ENCODE data around the gene RAB8B.

Gene RAB8B

DNA sequence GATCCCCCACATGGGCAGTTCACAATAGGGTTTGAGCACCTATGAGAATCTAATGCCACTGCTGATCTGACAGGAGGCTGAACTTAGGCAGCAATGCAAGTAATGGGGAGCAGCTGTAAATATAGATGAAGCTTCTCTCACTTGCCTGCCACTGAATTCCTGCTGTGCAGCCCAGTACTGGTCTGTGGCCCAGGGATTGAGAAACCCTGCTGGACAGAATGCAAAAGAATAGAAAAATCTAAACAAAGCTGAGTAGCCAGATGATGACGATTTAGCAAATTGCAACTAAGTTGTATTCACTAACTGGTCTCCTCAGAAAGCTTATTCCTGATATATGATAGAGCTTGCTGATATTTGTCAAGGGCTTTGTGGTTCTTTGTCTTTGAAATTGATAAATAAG, 53.7 kb downstream of the RAB8B start:
- H3K9me2 ChIP-seq (replicated peaks; ENCODE audit: insufficient read depth, low read length) = no peaks in the 10 kb centered on the region
- H3K4me1 ChIP-seq (ENCODE audit: low read length) = peaks cover 3% of the 10 kb centered on the region
- no peak overlapping the region for H3K27ac ChIP-seq (ENCODE audit: low read length)
- no peak overlapping the region for H3K4me2 ChIP-seq (ENCODE audit: low read depth, low read length)
- no peak overlapping the region for H2AFZ ChIP-seq (ENCODE audit: low read length)
- no peaks in the 10 kb centered on the region for H3F3A ChIP-seq (ENCODE audit: insufficient read depth, low read length)
- H3K36me3 ChIP-seq (replicated peaks; ENCODE audit: insufficient read depth, low read length) = no peaks in the 10 kb centered on the region
- H3K9me3 ChIP-seq (replicated peaks; ENCODE audit: insufficient read depth, low read length) = no peaks in the 10 kb centered on the region
- no peaks in the 10 kb centered on the region for H4K20me1 ChIP-seq (ENCODE audit: insufficient read depth, low read length)
- DNase-seq = no peak
- no peaks in the 10 kb centered on the region for H3K27me3 ChIP-seq (replicated peaks; ENCODE audit: insufficient read depth, low read length)
- TF ChIP-seq EZH2 (optimal IDR thresholded peaks at IDR 0.05; ENCODE audit: low read depth, low read length) (no peak), EZH2phosphoT487 (IDR thresholded peaks at IDR 0.05; ENCODE audit: low read length) (no peak)
- TF ChIP-seq, protein P1, sequence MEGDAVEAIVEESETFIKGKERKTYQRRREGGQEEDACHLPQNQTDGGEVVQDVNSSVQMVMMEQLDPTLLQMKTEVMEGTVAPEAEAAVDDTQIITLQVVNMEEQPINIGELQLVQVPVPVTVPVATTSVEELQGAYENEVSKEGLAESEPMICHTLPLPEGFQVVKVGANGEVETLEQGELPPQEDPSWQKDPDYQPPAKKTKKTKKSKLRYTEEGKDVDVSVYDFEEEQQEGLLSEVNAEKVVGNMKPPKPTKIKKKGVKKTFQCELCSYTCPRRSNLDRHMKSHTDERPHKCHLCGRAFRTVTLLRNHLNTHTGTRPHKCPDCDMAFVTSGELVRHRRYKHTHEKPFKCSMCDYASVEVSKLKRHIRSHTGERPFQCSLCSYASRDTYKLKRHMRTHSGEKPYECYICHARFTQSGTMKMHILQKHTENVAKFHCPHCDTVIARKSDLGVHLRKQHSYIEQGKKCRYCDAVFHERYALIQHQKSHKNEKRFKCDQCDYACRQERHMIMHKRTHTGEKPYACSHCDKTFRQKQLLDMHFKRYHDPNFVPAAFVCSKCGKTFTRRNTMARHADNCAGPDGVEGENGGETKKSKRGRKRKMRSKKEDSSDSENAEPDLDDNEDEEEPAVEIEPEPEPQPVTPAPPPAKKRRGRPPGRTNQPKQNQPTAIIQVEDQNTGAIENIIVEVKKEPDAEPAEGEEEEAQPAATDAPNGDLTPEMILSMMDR (IDR thresholded peaks at IDR 0.05; ENCODE audit: low read length) = no peak
- no peak overlapping the region for H3K9ac ChIP-seq (ENCODE audit: low read length)
- no peak overlapping the region for H3K4me3 ChIP-seq (ENCODE audit: low read length)
- peaks cover 11% of the 10 kb centered on the region; the same call in 1 of the 2 replicates for H3K79me2 ChIP-seq (ENCODE audit: low read length)

- no peak overlapping the region for H3K4me2 ChIP-seq (ENCODE audit: low read depth, low read length)
Measured at GRCh38 chr15:63243776-63244175, 54.4 kb downstream of the RAB8B start.

GRCh38 chr15:63244399-63244798, 55.0 kb downstream of the RAB8B start:
- Histone ChIP-seq H3K9me2 (replicated peaks; ENCODE audit: insufficient read depth, low read length) (no peaks in the 10 kb centered on the region), H2AFZ (ENCODE audit: low read length) (no peak overlapping the region), H3K79me2 (ENCODE audit: low read length) (peaks cover 8% of the 10 kb centered on the region; the same call in 1 of the 2 replicates), H3K27ac (ENCODE audit: low read length) (no peak overlapping the region), H3K9ac (ENCODE audit: low read length) (no peak overlapping the region), H4K20me1 (ENCODE audit: insufficient read depth, low read length) (no peaks in the 10 kb centered on the region), H3F3A (ENCODE audit: insufficient read depth, low read length) (no peaks in the 10 kb centered on the region), H3K4me2 (ENCODE audit: low read depth, low read length) (no peak overlapping the region), H3K9me3 (replicated peaks; ENCODE audit: insufficient read depth, low read length) (no peaks in the 10 kb centered on the region), H3K36me3 (replicated peaks; ENCODE audit: insufficient read depth, low read length) (no peaks in the 10 kb centered on the region), H3K27me3 (replicated peaks; ENCODE audit: insufficient read depth, low read length) (no peaks in the 10 kb centered on the region), H3K4me3 (ENCODE audit: low read length) (no peak overlapping the region), H3K4me1 (ENCODE audit: low read length) (no peaks in the 10 kb centered on the region)
- DNase-seq = no peak
- TF ChIP-seq, protein P1 (IDR thresholded peaks at IDR 0.05; ENCODE audit: low read length) = no peak
- no peak for TF ChIP-seq EZH2phosphoT487 (IDR thresholded peaks at IDR 0.05; ENCODE audit: low read length)
- no peak for TF ChIP-seq EZH2 (optimal IDR thresholded peaks at IDR 0.05; ENCODE audit: low read depth, low read length)

More at GRCh38 chr15:63243776-63244175, 54.4 kb downstream of the RAB8B start:
- H3K9ac ChIP-seq (ENCODE audit: low read length) = no peak overlapping the region
- H3K9me3 ChIP-seq (replicated peaks; ENCODE audit: insufficient read depth, low read length) = no peaks in the 10 kb centered on the region
- no peaks in the 10 kb centered on the region for H4K20me1 ChIP-seq (ENCODE audit: insufficient read depth, low read length)
- H2AFZ ChIP-seq (ENCODE audit: low read length) = no peak overlapping the region
- H3K9me2 ChIP-seq (replicated peaks; ENCODE audit: insufficient read depth, low read length) = no peaks in the 10 kb centered on the region
- no peak for DNase-seq
- no peak overlapping the region for H3K27ac ChIP-seq (ENCODE audit: low read length)
- no peak overlapping the region for H3K4me3 ChIP-seq (ENCODE audit: low read length)
- no peaks in the 10 kb centered on the region for H3K27me3 ChIP-seq (replicated peaks; ENCODE audit: insufficient read depth, low read length)
- H3K4me1 ChIP-seq (ENCODE audit: low read length) = peaks cover under 1% of the 10 kb centered on the region
- TF ChIP-seq, protein P1 (IDR thresholded peaks at IDR 0.05; ENCODE audit: low read length) = no peak
- TF ChIP-seq EZH2phosphoT487 (IDR thresholded peaks at IDR 0.05; ENCODE audit: low read length) (no peak), EZH2 (optimal IDR thresholded peaks at IDR 0.05; ENCODE audit: low read depth, low read length) (no peak)
- H3K79me2 ChIP-seq (ENCODE audit: low read length) = peaks cover 8% of the 10 kb centered on the region; the same call in 1 of the 2 replicates
- H3F3A ChIP-seq (ENCODE audit: insufficient read depth, low read length) = no peaks in the 10 kb centered on the region
- no peaks in the 10 kb centered on the region for H3K36me3 ChIP-seq (replicated peaks; ENCODE audit: insufficient read depth, low read length)

All from MM.1S (cell line).